G401 (cell line): ENCODE data around the gene NUP133. TPM values are rescaled to one million over a fixed set of nuclear protein-coding genes. Genes with fewer than 3 reads are reported as not detected.
"Not testable (repeated sequence)": the region's sequence is repeated elsewhere in the genome, so short reads cannot be mapped to it uniquely, and the experiment has no call there.

ENCODE experiments used
- DNase-seq: peaks from one replicate; pipeline ENCODE4 v3.0.0-alpha.2; 2015; ENCODE audit warnings: low spot score
- in situ Hi-C: cut with HindIII; loops from 2 replicates; pipeline ENCODE4 v1.10.0; 2016; ENCODE audit warnings: low sequenced_read_pairs, mixed read lengths
- total RNA-seq: library from RNA; depleted of rRNA; stranded (reverse); fragments of >200 nt; shearing (Covaris generic); gene quantifications from 2 replicates; pipeline ENCODE4 v1.2.3, GENCODE V29; 2014; rRNA removed

NUP133 gene
- total RNA-seq, 1 experiment from 2014 or later: 51.4 TPM

DNA sequence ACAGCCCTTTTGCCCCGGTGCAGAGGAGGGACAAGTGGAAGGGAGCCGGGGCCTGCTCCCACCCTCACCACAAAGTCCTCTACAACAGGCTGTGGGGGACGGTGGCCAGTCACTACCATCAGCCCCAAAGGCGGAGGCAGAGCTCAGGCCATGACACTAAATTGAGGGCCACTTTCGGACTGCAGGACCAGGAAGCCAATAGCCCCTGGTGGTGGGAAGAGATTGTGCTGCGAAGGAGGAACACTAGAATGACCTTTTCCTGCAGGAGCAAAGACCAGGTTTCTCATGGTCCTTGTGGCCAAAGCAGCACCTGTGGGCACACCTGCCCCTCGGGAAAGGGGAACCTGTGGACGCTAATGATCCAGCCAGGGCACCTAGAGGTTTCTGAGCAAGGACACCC, 104.6 kb downstream of the NUP133 start:
- in situ Hi-C loops: no loop called here

GRCh38 chr1:229402993-229403392, 105.1 kb downstream of the NUP133 start:
- in situ Hi-C loops: no loop called here
- no peak for DNase-seq

More for the DNA sequence above, 104.6 kb downstream of the NUP133 start:
- DNase-seq: no peak

GRCh38 chr1:229402329-229402728, 105.8 kb downstream of the NUP133 start:
- in situ Hi-C loops, DNase-seq: not testable (repeated sequence)

GRCh38 chr1:229397762-229398161, 110.4 kb downstream of the NUP133 start:
- in situ Hi-C loops: no loop called here
- DNase-seq: no peak

DNA sequence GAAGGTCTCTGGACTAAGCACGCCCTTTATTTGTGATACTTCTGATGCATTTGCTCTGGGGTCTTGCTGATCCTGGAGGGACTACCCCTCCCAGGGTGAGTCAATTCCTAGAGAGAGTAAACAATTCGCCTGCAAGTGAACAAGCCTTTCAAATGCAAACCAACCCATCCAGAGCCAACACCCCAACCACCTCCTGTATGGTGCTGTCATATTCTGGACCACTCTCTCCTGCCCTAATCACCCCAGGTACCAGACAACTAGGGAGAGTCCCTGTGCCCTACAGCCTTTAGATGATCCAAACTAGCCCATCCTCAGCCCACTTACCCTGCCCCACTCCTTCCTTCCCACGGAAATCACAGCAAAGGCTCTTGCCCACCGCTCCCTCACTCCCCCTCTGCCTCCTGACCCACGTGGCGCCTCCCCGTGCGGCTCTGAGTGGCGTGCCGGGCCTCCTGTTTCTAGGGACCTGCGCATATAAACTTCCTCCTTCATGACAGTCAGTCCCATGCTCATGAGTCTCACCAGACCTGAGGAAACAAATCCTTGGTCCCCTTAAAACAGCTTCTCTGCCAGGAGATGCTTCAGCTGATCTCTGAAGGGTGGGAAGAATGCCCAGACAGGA, 111.4 kb downstream of the NUP133 start:
- no peak for DNase-seq
- in situ Hi-C loops: no loop called here

- DNase-seq, in situ Hi-C loops: not testable (repeated sequence)
Observed at GRCh38 chr1:229394517-229394916, 113.6 kb downstream of the NUP133 start.

DNA sequence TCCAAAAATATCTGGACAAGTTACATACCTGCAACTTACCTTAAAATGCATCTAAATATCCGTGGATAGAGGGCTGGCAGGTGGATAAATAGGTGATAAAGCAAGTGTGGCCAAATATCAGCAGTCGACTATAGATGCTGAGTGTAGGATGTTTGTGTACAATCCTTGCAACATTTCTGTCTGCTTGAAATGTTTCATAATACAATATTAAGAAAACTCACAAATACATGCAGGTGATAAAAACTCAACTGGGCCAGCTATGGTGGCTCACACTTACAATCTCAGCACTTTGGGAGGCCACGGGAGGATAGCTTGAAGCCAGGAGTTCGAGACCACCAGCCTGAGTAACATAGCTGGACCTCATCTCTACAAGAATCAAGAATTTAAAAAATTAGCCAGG, 115.2 kb downstream of the NUP133 start:
- no peak for DNase-seq
- in situ Hi-C loops: no loop called here

Other genes with a start within 250 kb of the NUP133 start
- gene RAB4A, start 237.2 kb downstream of the NUP133 start, total RNA-seq: 78.3 and 99.2 TPM in 2 replicates
- gene CCSAP, start 165.3 kb downstream of the NUP133 start, total RNA-seq: 5.1 and 7.9 TPM in 2 replicates
- gene ACTA1, start 74.2 kb downstream of the NUP133 start, total RNA-seq: not detected in 2 replicates
- gene ABCB10, start 50.4 kb upstream of the NUP133 start, total RNA-seq: 16.8 and 19.8 TPM in 2 replicates
- 15.3 and 23.0 TPM in 2 replicates for gene TAF5L, start 117.8 kb upstream of the NUP133 start, total RNA-seq
- gene URB2, start 117.9 kb upstream of the NUP133 start, total RNA-seq: 17.6 and 22.0 TPM in 2 replicates